SJCRH30 (cell line): ENCODE data around the gene KIAA1755. TPM values are rescaled to one million over a fixed set of nuclear protein-coding genes. Genes with fewer than 3 reads are reported as not detected.

Source experiments
- DNase-seq, 2 experiments: peaks; one replicate each; pipeline ENCODE4 v3.0.0-alpha.2; 2015 to 2020
- H3K27ac ChIP-seq: fragments of 250-450 bp; sonication (Bioruptor Pico); 2 replicates; pipeline ENCODE4 v1.5.1; 2020; ENCODE audit warnings: mild to moderate bottlenecking, moderate library complexity
- H3K27me3 ChIP-seq: fragments of 250-450 bp; sonication (Bioruptor Pico); 2 replicates; pipeline ENCODE4 v1.5.1; 2020; ENCODE audit warnings: mild to moderate bottlenecking, moderate library complexity
- H3K36me3 ChIP-seq: fragments of 250-450 bp; sonication (Bioruptor Pico); 2 replicates; pipeline ENCODE4 v1.5.1; 2020; ENCODE audit warnings: mild to moderate bottlenecking, moderate library complexity
- H3K4me1 ChIP-seq: fragments of 250-450 bp; sonication (Bioruptor Pico); 2 replicates; pipeline ENCODE4 v1.5.1; 2020; ENCODE audit warnings: mild to moderate bottlenecking, moderate library complexity
- H3K4me3 ChIP-seq: fragments of 250-450 bp; sonication (Bioruptor Pico); 2 replicates; pipeline ENCODE4 v1.5.1; 2020; ENCODE audit warnings: mild to moderate bottlenecking, moderate library complexity
- H3K9me3 ChIP-seq: fragments of 250-450 bp; sonication (Bioruptor Pico); replicated peaks from 2 replicates; pipeline ENCODE4 v1.5.1; 2020; ENCODE audit warnings: mild to moderate bottlenecking, moderate library complexity
- total RNA-seq: library from RNA; depleted of rRNA; stranded (reverse); fragments of >200 nt; shearing (Covaris generic); gene quantifications from 2 replicates; pipeline ENCODE4 v1.2.3, GENCODE V29; 2014

Gene KIAA1755
- total RNA-seq, 1 experiment from 2014 or later, result 1.4 TPM

DNA sequence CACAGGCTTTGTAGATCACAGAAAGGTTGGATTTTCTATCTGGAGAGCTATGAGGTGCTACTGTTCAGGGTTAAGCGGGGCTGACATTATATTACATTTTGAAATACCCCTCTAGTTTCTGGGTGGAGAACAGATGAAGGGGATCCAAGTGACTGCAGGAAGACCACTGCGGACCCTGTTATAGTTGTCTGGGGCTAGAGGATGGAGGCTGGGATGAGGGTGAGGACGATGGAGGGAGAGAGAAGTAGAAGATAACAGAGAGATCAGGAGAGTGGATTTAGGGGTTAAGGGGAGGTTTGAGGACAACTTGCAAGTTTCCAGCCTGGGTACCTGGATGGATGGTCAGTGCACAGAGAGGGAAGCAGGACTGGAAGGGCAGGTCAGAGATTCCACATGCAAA, 52.0 kb downstream of the KIAA1755 start:
- Histone ChIP-seq H3K4me1 (peaks cover 3% of the 10 kb centered on the region; the same call in 1 of the 2 replicates), H3K36me3 (no peaks in the 10 kb centered on the region), H3K9me3 (no peaks in the 10 kb centered on the region), H3K4me3 (no peak overlapping the region), H3K27ac (no peak overlapping the region), H3K27me3 (peaks cover 8% of the 10 kb centered on the region; the same call in 1 of the 2 replicates)
- DNase-seq, result no peak

DNA sequence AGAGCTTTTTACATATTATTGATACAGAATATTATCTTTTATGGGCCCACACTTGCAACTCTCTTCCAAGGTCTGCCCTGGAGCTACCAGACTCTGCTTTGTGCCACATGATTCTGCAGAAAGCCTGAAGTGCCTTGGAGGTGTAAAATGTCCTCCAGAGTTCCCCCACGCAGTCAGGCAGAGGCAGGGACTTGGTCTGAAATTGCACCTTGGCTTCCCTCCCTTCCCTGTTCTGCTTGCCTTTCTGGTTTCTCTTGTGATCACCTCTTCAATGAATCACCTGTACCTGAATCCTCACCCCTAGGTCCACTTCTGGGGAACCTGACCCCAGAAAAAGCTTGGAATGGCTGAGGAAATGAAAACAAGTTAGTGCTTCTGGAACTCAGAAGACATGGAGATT, 52.4 kb downstream of the KIAA1755 start:
- Histone ChIP-seq H3K27ac (no peak overlapping the region), H3K27me3 (peaks cover 8% of the 10 kb centered on the region; the same call in 1 of the 2 replicates), H3K4me3 (no peak overlapping the region), H3K9me3 (no peaks in the 10 kb centered on the region), H3K36me3 (no peaks in the 10 kb centered on the region), H3K4me1 (peaks cover 3% of the 10 kb centered on the region; the same call in 1 of the 2 replicates)
- no peak for DNase-seq

DNA sequence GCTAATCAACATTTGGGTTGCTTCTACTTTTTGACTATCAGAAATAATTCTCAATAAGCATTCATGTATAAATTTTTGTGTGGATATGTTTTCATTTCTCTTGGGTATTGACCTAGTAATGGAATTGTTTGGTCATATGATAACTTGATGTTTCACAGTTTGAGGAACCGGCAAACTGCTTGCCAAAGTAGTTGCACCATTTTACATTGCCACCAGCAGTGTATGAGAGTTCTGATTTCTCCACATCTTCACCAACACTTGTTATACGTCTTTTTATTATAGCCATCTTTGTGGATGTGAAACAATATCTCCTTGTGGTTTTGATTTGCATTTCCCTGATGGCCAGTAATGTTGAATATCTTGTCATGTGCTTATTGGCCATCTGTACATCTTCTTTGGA, 52.9 kb downstream of the KIAA1755 start:
- Histone ChIP-seq H3K4me3 (no peak overlapping the region), H3K27ac (no peak overlapping the region), H3K4me1 (peaks cover 3% of the 10 kb centered on the region; the same call in 1 of the 2 replicates), H3K27me3 (peaks cover 8% of the 10 kb centered on the region; the same call in 1 of the 2 replicates), H3K36me3 (no peaks in the 10 kb centered on the region), H3K9me3 (no peaks in the 10 kb centered on the region)
- no peak for DNase-seq

DNA sequence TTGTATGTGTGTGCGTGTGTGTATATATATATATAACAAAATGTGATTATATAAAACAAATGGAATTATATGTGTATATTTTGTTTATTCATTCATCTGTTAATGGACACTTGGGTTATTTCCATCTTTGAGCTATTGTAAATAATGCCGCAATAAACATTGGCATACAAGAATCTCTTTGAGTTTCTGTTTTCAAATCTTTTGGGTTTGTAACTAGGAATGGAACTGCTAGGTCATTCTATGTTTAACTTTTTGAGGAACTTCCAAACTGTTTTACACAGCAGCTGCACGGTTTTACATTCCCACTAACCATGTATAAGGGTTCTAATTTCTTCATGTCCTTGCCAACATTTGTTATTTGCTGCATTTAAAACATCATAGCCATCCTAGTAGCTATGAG, 55.5 kb downstream of the KIAA1755 start:
- H3K9me3 ChIP-seq, result no peaks in the 10 kb centered on the region
- H3K36me3 ChIP-seq, result no peaks in the 10 kb centered on the region
- H3K27ac ChIP-seq, result no peak overlapping the region
- peaks cover 8% of the 10 kb centered on the region; the same call in 1 of the 2 replicates for H3K27me3 ChIP-seq
- DNase-seq, result no peak
- H3K4me3 ChIP-seq, result no peak overlapping the region
- peaks cover 3% of the 10 kb centered on the region; the same call in 1 of the 2 replicates for H3K4me1 ChIP-seq

DNA sequence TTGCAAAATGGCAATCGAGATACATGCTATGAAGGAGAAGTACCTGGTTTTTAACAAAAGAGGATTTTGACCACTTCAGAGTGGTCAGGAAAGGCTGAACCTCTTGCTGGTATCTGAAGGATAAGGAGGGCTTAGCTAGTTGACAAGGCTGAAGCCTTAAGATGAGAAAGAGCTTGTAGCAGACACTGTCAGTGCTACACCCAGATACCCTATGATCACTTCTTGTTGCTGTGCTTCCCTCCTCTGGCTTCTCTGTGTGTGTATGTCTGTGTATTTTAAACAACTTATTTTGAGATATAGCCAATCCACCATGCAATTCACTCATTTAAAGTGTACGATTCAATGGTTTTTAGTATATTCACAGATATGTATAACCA, 56.6 kb downstream of the KIAA1755 start:
- Histone ChIP-seq H3K27ac (no peak overlapping the region), H3K27me3 (peaks cover 8% of the 10 kb centered on the region; the same call in 1 of the 2 replicates), H3K4me1 (peaks cover 3% of the 10 kb centered on the region; the same call in 1 of the 2 replicates), H3K9me3 (no peaks in the 10 kb centered on the region), H3K4me3 (no peak overlapping the region), H3K36me3 (no peaks in the 10 kb centered on the region)
- DNase-seq, result no peak

DNA sequence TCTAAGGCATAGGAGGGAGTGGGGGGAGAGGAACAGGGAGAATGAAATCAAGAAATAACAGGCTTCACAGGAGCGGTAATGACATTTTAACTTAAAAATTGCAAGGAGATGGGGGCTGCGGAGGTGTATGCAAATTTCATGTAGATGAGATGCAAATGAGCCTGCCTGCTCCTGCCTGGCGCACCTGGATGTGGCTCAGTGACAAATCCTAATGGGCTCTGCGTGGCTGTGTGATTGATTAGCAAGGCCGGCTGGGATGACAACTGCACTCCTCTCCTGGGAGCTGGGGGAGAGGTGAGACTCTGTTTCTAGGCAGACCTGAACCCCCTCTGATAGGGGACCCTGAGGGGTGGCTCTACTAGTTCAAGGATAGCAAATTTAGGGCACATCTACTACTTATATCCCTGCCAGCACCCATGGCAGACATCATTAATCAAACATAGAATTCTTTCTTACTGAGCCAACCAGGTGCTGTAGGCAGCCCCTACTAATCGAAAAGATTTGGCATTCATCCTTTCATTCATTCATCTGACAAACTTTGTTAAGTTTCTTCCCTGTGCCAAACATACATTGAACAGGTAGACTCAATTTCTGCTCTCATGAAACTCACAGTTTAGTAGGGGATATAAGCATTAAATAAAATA, 57.1 kb downstream of the KIAA1755 start:
- peaks cover 7% of the 10 kb centered on the region for H3K4me1 ChIP-seq
- no peaks in the 10 kb centered on the region for H3K36me3 ChIP-seq
- H3K4me3 ChIP-seq, result no peak overlapping the region
- H3K9me3 ChIP-seq, result no peaks in the 10 kb centered on the region
- no peak for DNase-seq
- H3K27ac ChIP-seq, result no peak overlapping the region
- H3K27me3 ChIP-seq, result peaks cover 8% of the 10 kb centered on the region; the same call in 1 of the 2 replicates

DNA sequence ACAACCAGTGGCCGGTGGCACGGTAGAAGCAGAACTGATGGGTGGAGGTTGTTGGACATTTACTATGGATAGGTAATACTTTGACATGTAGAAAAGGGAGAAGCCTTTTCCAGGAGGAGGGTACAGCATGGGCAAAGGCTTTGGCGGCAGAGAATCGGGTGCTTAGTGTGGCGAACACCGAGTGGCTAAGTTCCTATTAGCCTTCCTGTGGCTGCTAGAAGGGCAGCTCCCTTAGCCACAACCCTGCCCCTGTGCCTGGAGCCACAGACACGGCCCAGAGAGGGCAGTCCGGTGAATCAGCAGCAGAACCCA, 57.6 kb downstream of the KIAA1755 start:
- Histone ChIP-seq H3K27ac (no peak overlapping the region), H3K27me3 (peaks cover 8% of the 10 kb centered on the region; the same call in 1 of the 2 replicates), H3K36me3 (no peaks in the 10 kb centered on the region), H3K4me1 (peaks cover 10% of the 10 kb centered on the region), H3K4me3 (no peak overlapping the region), H3K9me3 (no peaks in the 10 kb centered on the region)
- no peak for DNase-seq

DNA sequence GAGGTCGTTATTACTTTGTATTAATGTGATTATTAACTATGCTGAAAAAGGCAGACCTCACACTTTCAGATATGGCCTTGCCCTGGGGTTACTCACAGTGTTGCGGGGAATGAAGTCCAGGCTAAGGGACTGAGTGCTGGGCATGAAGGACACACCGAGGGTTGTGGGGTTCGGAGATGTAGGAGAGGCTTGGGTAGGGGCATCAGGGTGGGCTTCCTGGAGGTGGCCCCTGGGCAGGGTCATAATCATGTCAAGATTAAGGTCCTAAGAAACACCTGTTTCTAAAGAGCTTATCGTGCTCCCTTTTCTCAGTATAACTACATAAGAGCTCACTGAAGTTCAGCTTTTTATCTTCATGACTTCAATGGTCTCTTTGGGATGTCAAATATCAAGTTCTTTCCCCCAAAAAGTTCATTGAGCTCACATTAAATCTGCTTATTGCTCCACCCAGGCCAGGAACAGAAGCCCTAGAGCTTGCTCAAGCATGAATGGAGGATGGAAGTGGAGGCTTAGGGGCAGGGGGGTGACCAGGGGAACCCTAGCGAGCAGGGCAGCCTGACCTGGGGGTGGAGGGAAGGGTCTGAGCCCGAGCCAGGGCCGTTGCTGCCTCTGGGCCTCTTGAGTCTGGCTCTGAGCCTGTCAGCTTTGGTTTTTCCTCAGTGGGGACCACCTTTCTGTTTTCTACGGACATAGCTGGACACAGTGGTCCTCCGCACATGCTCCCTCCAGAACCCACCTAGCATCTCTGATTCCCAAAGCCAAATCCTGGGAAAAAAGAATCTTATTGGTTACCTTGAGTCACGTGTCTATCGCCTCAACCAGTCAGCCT, 58.2 kb downstream of the KIAA1755 start:
- peaks cover 8% of the 10 kb centered on the region; the same call in 1 of the 2 replicates for H3K27me3 ChIP-seq
- DNase-seq, result no peak
- H3K4me3 ChIP-seq, result no peak overlapping the region
- H3K27ac ChIP-seq, result no peak overlapping the region
- H3K36me3 ChIP-seq, result no peaks in the 10 kb centered on the region
- peaks cover 10% of the 10 kb centered on the region for H3K4me1 ChIP-seq
- H3K9me3 ChIP-seq, result no peaks in the 10 kb centered on the region

DNA sequence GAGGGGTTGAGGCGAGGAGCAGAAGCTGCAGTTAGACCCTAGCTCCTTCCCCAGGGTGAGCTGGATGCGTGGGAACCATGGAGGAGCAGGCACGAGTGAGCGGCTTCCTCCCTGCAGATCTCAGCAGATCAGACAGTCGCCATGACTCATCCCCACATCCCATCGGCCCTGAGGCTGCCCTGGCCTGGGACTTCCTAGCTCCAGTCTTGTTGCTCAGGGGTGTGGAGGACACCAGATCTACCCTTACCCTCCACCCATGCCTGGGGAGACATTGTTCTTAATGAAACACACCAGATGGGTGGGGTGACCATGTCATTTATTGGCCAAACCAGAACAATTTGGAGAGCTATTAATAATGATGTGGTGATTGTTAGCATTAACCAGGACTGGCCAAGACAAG, 59.2 kb downstream of the KIAA1755 start:
- no peak overlapping the region for H3K27ac ChIP-seq
- no peaks in the 10 kb centered on the region for H3K9me3 ChIP-seq
- peaks cover 13% of the 10 kb centered on the region for H3K4me1 ChIP-seq
- peaks cover 8% of the 10 kb centered on the region; the same call in 1 of the 2 replicates for H3K27me3 ChIP-seq
- no peak overlapping the region for H3K4me3 ChIP-seq
- peak in 1 of 2 experiments; percentile 45 for DNase-seq
- no peaks in the 10 kb centered on the region for H3K36me3 ChIP-seq

DNA sequence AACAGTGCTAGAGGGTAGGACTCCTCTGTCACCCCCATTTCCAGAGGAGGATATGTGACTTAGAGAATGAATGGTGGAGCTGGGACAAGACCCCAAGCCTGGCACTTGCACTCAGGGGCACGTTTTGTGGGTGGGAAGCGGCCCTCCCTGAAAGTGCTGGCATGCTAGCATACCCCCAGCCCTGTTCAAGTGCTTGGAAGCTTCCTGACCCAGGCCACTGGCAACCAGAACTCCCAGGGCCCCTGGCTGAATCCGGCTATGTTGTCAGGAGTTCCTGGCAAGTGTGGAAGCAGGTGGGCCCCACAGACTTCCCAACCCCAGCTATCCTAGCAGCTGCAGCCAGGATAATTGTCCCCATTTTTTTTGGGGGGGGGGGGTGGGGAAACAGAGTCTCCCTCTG, 59.9 kb downstream of the KIAA1755 start:
- H3K9me3 ChIP-seq, result no peaks in the 10 kb centered on the region
- no peaks in the 10 kb centered on the region for H3K36me3 ChIP-seq
- peaks cover 8% of the 10 kb centered on the region; the same call in 1 of the 2 replicates for H3K27me3 ChIP-seq
- H3K27ac ChIP-seq, result no peak overlapping the region
- peaks cover 14% of the 10 kb centered on the region for H3K4me1 ChIP-seq
- DNase-seq, result no peak
- no peak overlapping the region for H3K4me3 ChIP-seq

DNA sequence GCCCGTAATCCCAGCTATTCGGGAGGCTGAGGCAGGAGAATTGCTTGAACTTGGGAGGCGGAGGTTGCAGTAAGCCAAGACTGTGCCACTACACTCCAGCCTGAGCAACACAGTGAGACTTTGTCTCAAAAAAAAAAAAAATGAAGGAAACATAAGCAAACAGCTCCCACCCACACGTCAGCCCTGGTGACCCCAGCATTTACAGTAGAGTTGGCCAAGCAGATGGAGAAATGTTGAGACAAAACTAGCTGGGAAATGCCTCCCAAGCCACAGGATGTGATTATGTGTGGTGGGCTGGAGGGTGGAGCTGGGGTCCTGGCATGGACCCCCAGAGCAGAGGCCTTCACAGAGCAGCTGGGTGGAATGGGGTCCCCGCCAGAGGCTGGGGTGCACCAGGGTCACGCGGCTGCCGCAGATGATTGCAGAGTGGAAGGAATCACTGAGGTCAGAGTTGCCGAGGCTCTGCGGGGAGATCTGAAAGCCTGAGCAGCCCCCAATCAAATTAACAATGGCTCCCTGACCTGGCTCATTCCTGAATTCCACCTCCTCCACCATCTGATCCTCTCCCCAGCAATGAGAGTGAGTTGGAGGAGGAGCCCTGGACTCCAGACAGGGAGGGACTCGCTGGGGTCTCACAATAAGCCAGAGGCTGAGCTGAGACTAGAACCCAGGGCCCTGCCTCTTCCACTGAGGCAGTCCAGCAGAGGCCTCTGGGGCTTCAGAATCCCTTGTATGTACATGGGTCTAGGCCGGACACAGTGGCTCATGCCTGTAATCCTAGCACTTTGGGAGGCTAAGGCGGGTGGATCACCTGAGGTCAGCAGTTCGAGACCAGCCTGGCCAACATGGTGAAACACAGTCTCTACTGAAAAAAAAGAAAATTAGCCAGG, 60.8 kb downstream of the KIAA1755 start:
- Histone ChIP-seq H3K27ac (no peak overlapping the region), H3K9me3 (no peaks in the 10 kb centered on the region), H3K27me3 (peaks cover 8% of the 10 kb centered on the region; the same call in 1 of the 2 replicates), H3K4me3 (no peak overlapping the region), H3K36me3 (no peaks in the 10 kb centered on the region), H3K4me1 (peaks cover 20% of the 10 kb centered on the region)
- DNase-seq, result no peak

DNA sequence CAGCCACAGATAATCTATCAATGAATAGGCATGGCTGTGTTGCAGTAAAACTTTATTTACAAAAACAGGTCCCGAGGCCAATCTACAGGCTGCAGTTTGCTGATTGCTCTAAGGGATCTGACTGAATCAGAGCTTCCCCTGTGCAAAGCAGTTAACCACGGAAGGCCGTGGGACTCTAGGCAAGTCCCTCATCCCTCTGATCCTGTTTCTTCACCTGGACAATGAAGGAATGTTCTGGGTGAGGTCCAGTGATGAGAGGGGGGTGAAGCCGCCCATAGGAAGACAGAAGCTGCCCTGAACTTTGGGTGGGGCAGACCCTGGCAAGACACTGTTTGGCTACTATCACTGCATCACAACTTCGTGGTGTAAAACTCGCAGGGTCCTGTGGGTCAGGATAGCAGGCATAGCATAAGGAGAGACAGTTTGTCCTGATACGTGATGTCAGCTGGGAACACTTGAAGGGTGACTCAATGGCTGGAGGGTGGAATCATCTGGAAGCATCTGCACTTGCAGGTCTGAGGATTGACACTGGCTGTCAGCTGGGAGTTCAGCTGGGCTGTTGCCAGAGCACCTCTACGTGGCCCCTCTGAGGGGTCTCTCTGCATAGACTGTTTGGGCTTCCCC, 62.2 kb downstream of the KIAA1755 start:
- H3K4me1 ChIP-seq, result peaks cover 22% of the 10 kb centered on the region
- H3K4me3 ChIP-seq, result no peak overlapping the region
- H3K27ac ChIP-seq, result no peak overlapping the region
- H3K27me3 ChIP-seq, result no peaks in the 10 kb centered on the region
- H3K36me3 ChIP-seq, result no peaks in the 10 kb centered on the region
- H3K9me3 ChIP-seq, result no peaks in the 10 kb centered on the region
- DNase-seq, result peak in 1 of 2 experiments; percentile 39

DNA sequence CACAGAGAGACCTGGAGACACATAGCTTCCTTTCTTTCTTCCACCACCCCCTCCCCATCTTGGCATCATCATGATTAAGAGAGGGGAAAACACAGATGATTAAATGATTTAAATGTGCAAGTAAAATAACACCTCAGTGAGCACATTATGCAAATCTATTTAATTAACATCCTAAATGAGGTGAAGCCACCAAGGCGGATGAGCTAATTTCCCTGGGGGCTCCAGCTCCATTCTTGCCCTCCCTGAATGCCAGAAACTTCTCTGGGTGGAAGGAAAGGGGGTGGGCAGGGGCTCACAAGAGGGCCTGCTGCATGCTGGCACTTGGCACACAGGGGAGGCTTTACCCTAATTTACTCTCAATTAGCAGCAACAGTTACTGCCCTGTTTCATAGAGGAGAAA, 62.9 kb downstream of the KIAA1755 start:
- Histone ChIP-seq H3K9me3 (no peaks in the 10 kb centered on the region), H3K36me3 (no peaks in the 10 kb centered on the region), H3K27ac (no peak overlapping the region), H3K27me3 (no peaks in the 10 kb centered on the region), H3K4me1 (peaks cover 22% of the 10 kb centered on the region), H3K4me3 (no peak overlapping the region)
- no peak for DNase-seq

DNA sequence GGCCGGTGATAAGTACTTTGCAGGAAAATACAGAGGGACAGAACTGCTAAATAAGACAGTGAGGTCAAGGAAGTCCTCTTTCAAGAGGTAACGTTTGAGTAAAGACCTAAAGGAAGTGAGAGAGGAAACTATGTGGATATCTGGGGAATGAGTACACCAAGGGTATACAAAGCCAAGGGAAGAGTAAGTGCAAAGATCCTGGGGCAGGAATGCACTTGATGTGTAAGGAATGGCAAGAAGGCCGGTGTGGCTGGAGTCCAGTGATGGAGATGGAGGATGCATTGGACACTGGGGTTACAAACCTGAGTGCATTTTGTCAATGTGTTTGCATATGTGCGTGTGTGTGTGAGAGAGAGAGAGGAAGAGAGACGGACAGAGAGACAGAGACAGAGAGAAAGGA, 63.3 kb downstream of the KIAA1755 start:
- DNase-seq, result no peak
- no peaks in the 10 kb centered on the region for H3K27me3 ChIP-seq
- H3K4me1 ChIP-seq, result peaks cover 22% of the 10 kb centered on the region
- no peaks in the 10 kb centered on the region for H3K9me3 ChIP-seq
- H3K27ac ChIP-seq, result no peak overlapping the region
- no peak overlapping the region for H3K4me3 ChIP-seq
- H3K36me3 ChIP-seq, result no peaks in the 10 kb centered on the region
